ENCODE measurements around the gene ASB18.

ASB18 gene

GRCh38 chr2:236173729-236174607 lies 90.2 kb downstream of the ASB18 start:
- DNase-seq (ENCODE audit: low spot score) = no peak

GRCh38 chr2:236173036-236173728 lies 91.0 kb downstream of the ASB18 start:
- no peak for DNase-seq (ENCODE audit: low spot score)

GRCh38 chr2:236172255-236173035 lies 91.8 kb downstream of the ASB18 start:
- DNase-seq (ENCODE audit: low spot score) = no peak

- no peak for DNase-seq (ENCODE audit: low spot score)
Observed at GRCh38 chr2:236171680-236172254, 92.4 kb downstream of the ASB18 start.

- no peak for DNase-seq (ENCODE audit: low spot score)
Observed at GRCh38 chr2:236171181-236171679, 93.0 kb downstream of the ASB18 start.

- DNase-seq (ENCODE audit: low spot score) = no peak
Observed at GRCh38 chr2:236170590-236171165, 93.5 kb downstream of the ASB18 start.

GRCh38 chr2:236169741-236170589 lies 94.2 kb downstream of the ASB18 start:
- DNase-seq (ENCODE audit: low spot score) = no peak

- no peak for DNase-seq (ENCODE audit: low spot score)
Observed at GRCh38 chr2:236169151-236169721, 95.0 kb downstream of the ASB18 start.

GRCh38 chr2:236168110-236169080 lies 95.8 kb downstream of the ASB18 start, which contains the start of gene GBX2:
Gene GBX2, minus strand, starts transcription at chr2:236168386. Its CDS starts 415 bp downstream, at chr2:236167971.
- DNase-seq (ENCODE audit: low spot score) = no peak

- no peak for DNase-seq (ENCODE audit: low spot score)
Observed at GRCh38 chr2:236167297-236168109, 96.7 kb downstream of the ASB18 start.

GRCh38 chr2:236166796-236167296 lies 97.4 kb downstream of the ASB18 start:
- no peak for DNase-seq (ENCODE audit: low spot score)

GRCh38 chr2:236165842-236166795 lies 98.1 kb downstream of the ASB18 start:
- no peak for DNase-seq (ENCODE audit: low spot score)

- DNase-seq (ENCODE audit: low spot score) = no peak
Observed at GRCh38 chr2:236164925-236165841, 99.0 kb downstream of the ASB18 start.

GRCh38 chr2:236164201-236164924 lies 99.8 kb downstream of the ASB18 start:
- DNase-seq (ENCODE audit: low spot score) = no peak
